GM10266 (cell line): ENCODE results near the gene THPO.

Experiments used
- DNase-seq: peaks from one replicate; pipeline ENCODE4 v3.0.0; 2012; ENCODE audit errors: extremely low spot score
- CTCF ChIP-seq: IDR thresholded peaks from 2 replicates; pipeline ENCODE4 v1.5.1; 2012; ENCODE audit warnings: mild to moderate bottlenecking, low read depth; ENCODE audit not compliant: control insufficient read depth, insufficient read depth; ENCODE audit errors: missing control alignments

The THPO gene

GRCh38 chr3:184361932-184362667 lies 15.9 kb downstream of the THPO start:
- TF ChIP-seq CTCF, result no peak
- DNase-seq, result peak; percentile 82

DNA sequence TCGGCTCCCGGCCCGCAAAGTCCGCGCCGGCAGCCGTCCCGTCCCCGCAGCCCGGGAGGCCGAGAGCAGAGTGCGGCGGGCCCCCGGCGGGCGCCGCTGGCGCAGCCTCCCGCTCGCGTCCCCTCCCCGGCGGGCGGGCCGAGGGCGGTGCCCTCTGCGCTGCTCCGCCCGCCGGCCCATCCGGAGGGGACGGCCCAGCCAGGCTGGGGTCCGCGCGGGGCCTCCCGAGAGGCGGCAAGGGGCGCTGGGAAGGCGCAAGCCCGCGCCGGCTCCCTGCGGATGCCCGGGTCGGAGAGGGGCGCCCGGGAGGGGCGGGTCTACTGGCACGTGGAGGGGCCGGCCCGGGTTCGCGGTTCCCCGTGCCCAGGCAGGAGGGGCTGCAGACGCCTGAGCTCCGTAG lies 16.5 kb downstream of the THPO start, which contains the start of the genes CLCN2 and POLR2H:
Gene CLCN2, minus strand, starts transcription at position 74 of the 400 bp plus-strand sequence. CDS start 126 bp downstream, outside the sequence.
Gene POLR2H, plus strand, starts transcription at position 179 of the 400 bp plus-strand sequence. CDS start 1,783 bp downstream, outside the sequence.
- DNase-seq, result peak; percentile 89
- TF ChIP-seq CTCF, result no peak

- TF ChIP-seq CTCF, result no peak
- no peak for DNase-seq
Measured at GRCh38 chr3:184360929-184361531, 17.0 kb downstream of the THPO start.

DNA sequence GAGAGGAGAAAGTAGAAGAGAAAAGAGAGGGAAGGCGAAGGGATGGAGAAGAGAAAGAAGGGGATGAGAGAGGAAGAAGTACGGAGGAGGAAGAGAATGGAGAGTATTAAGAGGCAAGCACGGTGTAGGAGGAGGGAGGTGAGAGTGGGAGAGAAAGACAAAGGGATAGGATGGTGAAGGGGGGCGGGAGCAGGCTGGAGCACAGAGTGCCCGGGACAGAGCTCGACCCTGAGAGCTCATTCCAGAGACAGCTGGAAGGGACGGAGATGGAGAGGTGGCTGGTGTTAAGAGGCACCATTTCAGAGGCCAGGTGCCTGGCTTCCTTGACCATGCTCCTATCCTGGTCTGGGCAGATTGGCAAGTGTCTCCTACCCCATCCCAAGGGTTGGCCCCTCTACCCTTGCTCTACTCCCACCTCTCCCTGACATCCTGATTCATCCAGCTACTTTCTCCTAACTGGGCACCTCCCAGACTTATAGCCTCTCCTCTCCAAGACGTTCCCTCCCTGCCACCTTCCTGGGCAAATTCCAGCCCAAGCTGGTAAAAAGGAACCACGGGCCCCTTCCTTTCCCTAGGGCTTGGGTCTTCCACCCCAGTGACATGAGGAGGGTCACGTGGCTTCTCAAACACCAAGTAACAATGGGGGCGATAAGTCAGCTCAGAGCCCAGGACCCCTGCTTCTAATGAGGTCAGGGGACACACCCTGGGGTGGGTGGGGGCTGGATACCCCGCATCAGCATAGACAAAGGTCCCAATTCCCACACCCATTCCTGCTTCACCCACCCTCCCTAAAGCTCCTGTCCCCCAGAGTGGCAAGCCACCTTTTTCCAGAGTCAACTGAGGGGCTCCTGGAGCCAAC lies 17.7 kb downstream of the THPO start:
- DNase-seq, result no peak
- no peak for TF ChIP-seq CTCF

DNA sequence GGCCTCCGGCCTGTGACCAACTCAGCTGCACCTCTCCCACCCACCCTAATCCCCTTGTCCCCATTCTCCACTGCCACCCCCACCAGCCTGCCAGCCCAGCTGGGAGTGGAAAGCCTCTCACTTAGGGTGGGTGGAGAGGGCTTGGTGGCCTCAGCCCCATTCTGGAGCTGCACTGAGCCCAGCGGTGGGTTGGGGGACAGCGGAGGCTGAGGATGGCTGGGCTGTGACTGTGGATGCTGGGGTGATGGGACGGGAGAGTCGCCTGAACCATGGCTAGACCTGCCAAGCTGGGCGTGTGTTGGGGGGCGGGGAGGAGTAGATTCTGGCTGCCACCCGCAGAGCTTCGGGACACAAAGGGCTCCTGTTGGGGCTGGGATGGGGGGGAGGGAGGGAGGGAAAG lies 18.4 kb downstream of the THPO start:
- no peak for TF ChIP-seq CTCF
- no peak for DNase-seq

GRCh38 chr3:184358921-184359350 lies 19.1 kb downstream of the THPO start:
- DNase-seq, result no peak
- no peak for TF ChIP-seq CTCF
